HL-60/S4 treated with retinoic acid at 250 ng/mL for 4 days and 3 days (cell line): Measurements from ENCODE around the gene TRAPPC2.

Experiments used
- in situ Hi-C: fragments of 300-500 bp; cut with MboI; formaldehyde crosslinking; loops from 2 replicates; pipeline ENCODE4 v1.7.0; 2022; ENCODE audit warnings: low sequenced_read_pairs

TRAPPC2 gene

GRCh38 chrX:13734278-13735172 is at the start of gene TRAPPC2, which contains the start of gene OFD1:
TSS of gene TRAPPC2 (minus strand) at chrX:13734620. CDS start at chrX:13719963, 14,657 bp downstream.
TSS of gene OFD1 (plus strand) at chrX:13734748. CDS start at chrX:13735072, 324 bp downstream.
- in situ Hi-C loops, result no loop called here

- in situ Hi-C loops, result no loop called here
Observed at GRCh38 chrX:13780868-13781427, 46.5 kb upstream of the TRAPPC2 start.

- in situ Hi-C loops, result no loop called here
Observed at GRCh38 chrX:13778916-13779315, 44.5 kb upstream of the TRAPPC2 start.

- in situ Hi-C loops, result no loop called here
Observed at GRCh38 chrX:13776387-13776786, 42.0 kb upstream of the TRAPPC2 start.

- in situ Hi-C loops, result no loop called here
Observed at GRCh38 chrX:13775837-13776236, 41.4 kb upstream of the TRAPPC2 start.

- in situ Hi-C loops, result loop anchor here (25.0 kb wide), 1 partner anchor 263 kb away; the partner anchor contains the start of gene GEMIN8
Observed at GRCh38 chrX:13774696-13775095, 40.3 kb upstream of the TRAPPC2 start.

GRCh38 chrX:13770013-13770535 is 35.7 kb upstream of the TRAPPC2 start:
- in situ Hi-C loops, result loop anchor here (25.0 kb wide), 1 partner anchor 267 kb away; the partner anchor contains the start of gene GEMIN8

- in situ Hi-C loops, result loop anchor here (25.0 kb wide), 1 partner anchor 268 kb away; the partner anchor contains the start of gene GEMIN8
Observed at GRCh38 chrX:13768939-13769338, 34.5 kb upstream of the TRAPPC2 start.

GRCh38 chrX:13764765-13765164 is 30.3 kb upstream of the TRAPPC2 start:
- in situ Hi-C loops, result loop anchor here (25.0 kb wide), 1 partner anchor 273 kb away; the partner anchor contains the start of gene GEMIN8

GRCh38 chrX:13764281-13764680 is 29.9 kb upstream of the TRAPPC2 start:
- in situ Hi-C loops, result loop anchor here (25.0 kb wide), 1 partner anchor 273 kb away; the partner anchor contains the start of gene GEMIN8

- in situ Hi-C loops, result loop anchor here (25.0 kb wide), 1 partner anchor 274 kb away; the partner anchor contains the start of gene GEMIN8
Observed at GRCh38 chrX:13763489-13763888, 29.1 kb upstream of the TRAPPC2 start.

GRCh38 chrX:13761606-13762414 is 27.4 kb upstream of the TRAPPC2 start:
- in situ Hi-C loops, result loop anchor here (25.0 kb wide), 1 partner anchor 275 kb away; the partner anchor contains the start of gene GEMIN8

GRCh38 chrX:13760426-13760825 is 26.0 kb upstream of the TRAPPC2 start:
- in situ Hi-C loops, result loop anchor here (25.0 kb wide), 1 partner anchor 277 kb away; the partner anchor contains the start of gene GEMIN8

- in situ Hi-C loops, result loop anchor here (25.0 kb wide), 1 partner anchor 278 kb away; the partner anchor contains the start of gene GEMIN8
Observed at GRCh38 chrX:13759152-13759718, 24.8 kb upstream of the TRAPPC2 start.

- in situ Hi-C loops, result loop anchor here (25.0 kb wide), 1 partner anchor 281 kb away; the partner anchor contains the start of gene GEMIN8
Observed at GRCh38 chrX:13756381-13756780, 22.0 kb upstream of the TRAPPC2 start.

- in situ Hi-C loops, result loop anchor here (25.0 kb wide), 1 partner anchor 282 kb away; the partner anchor contains the start of gene GEMIN8
Observed at GRCh38 chrX:13755254-13755653, 20.8 kb upstream of the TRAPPC2 start.

- in situ Hi-C loops, result loop anchor here (25.0 kb wide), 1 partner anchor 283 kb away; the partner anchor contains the start of gene GEMIN8
Observed at GRCh38 chrX:13754765-13755164, 20.3 kb upstream of the TRAPPC2 start.

- in situ Hi-C loops, result loop anchor here (25.0 kb wide), 1 partner anchor 285 kb away; the partner anchor contains the start of gene GEMIN8
Observed at GRCh38 chrX:13752646-13753045, 18.2 kb upstream of the TRAPPC2 start.

GRCh38 chrX:13752141-13752540 is 17.7 kb upstream of the TRAPPC2 start:
- in situ Hi-C loops, result loop anchor here (25.0 kb wide), 1 partner anchor 285 kb away; the partner anchor contains the start of gene GEMIN8
